IMR-90 (cell line): Measurements from ENCODE around the gene TBC1D22A. TPM values are rescaled to one million over a fixed set of nuclear protein-coding genes. Genes with fewer than 3 reads are reported as not detected.
A peak's percentile ranks its signal among the peaks of the same experiment; 100 is the strongest.

ENCODE experiments used
- ATAC-seq: fragments of 200-7000 bp; cut with Tn5 transposase; 2 replicates; pipeline ENCODE4 v1.9.1; 2020; ENCODE audit warnings: low read depth, mild to moderate bottlenecking, moderate library complexity
- BruUV-seq: library from RNA; stranded (reverse); fragments of 400-500 nt; replicated peaks from 2 replicates; lab custom pipeline; 2021; lab: Mats Ljungman, UMichigan
- CTCF ChIA-PET: fragments of 300-600 bp; formaldehyde crosslinking; extraction: SDS; loops from one replicate; lab custom pipeline; 2021; ENCODE audit warnings: antibody characterized with exemption; lab: Yijun Ruan, JAX
- POLR2A ChIA-PET: fragments of 300-600 bp; sonication (Branson Sonifier 250); formaldehyde crosslinking; loops from one replicate; lab custom pipeline; 2022; ENCODE audit warnings: antibody characterized with exemption; ENCODE audit not compliant: unreplicated experiment; lab: Charles Lee
- DNase-seq: peaks from one replicate; pipeline ENCODE4 v3.0.0; 2013
- H2AFZ ChIP-seq: replicated peaks from 2 replicates; pipeline ENCODE3; 2013; ENCODE audit warnings: low read length, mild to moderate bottlenecking; ENCODE audit not compliant: poor library complexity
- H2AK5ac ChIP-seq: 2 replicates; pipeline ENCODE4 v1.6.1; 2013; ENCODE audit warnings: low read depth, low read length, inconsistent platforms
- H2AK9ac ChIP-seq: replicated peaks from 2 replicates; pipeline ENCODE3; 2013; ENCODE audit warnings: mild to moderate bottlenecking, low read depth, low read length, moderate library complexity; ENCODE audit not compliant: poor library complexity
- H2BK120ac ChIP-seq: 2 replicates; pipeline ENCODE4 v1.6.1; 2013; ENCODE audit warnings: low read depth, low read length, inconsistent platforms
- H2BK15ac ChIP-seq: 3 replicates; pipeline ENCODE4 v1.6.1; 2013; ENCODE audit warnings: low read depth, low read length, inconsistent platforms
- H2BK20ac ChIP-seq: 2 replicates; pipeline ENCODE4 v1.6.1; 2013; ENCODE audit warnings: low read depth, mild to moderate bottlenecking, inconsistent platforms, low read length, moderate library complexity
- H2BK5ac ChIP-seq: 2 replicates; pipeline ENCODE4 v1.6.1; 2013; ENCODE audit warnings: mild to moderate bottlenecking, low read depth, low read length, inconsistent platforms; ENCODE audit not compliant: poor library complexity, severe bottlenecking
- H3K14ac ChIP-seq: replicated peaks from 2 replicates; pipeline ENCODE4 v1.6.1; 2013; ENCODE audit warnings: low read depth, low read length, inconsistent platforms
- H3K18ac ChIP-seq: 2 replicates; pipeline ENCODE4 v1.6.1; 2013; ENCODE audit warnings: low read depth, low read length, control low read depth
- H3K23ac ChIP-seq: 2 replicates; pipeline ENCODE4 v1.6.1; 2013; ENCODE audit warnings: low read depth, low read length, inconsistent platforms
- H3K27ac ChIP-seq: 2 replicates; pipeline ENCODE4 v1.5.1; 2013; ENCODE audit warnings: mild to moderate bottlenecking, control low read depth, low read length; ENCODE audit not compliant: insufficient read depth
- H3K27me3 ChIP-seq: 2 replicates; pipeline ENCODE4 v1.6.1; 2013; ENCODE audit warnings: low read length; ENCODE audit not compliant: control insufficient read depth, insufficient read depth
- H3K36me3 ChIP-seq: 2 replicates; pipeline ENCODE4 v1.6.1; 2013; ENCODE audit warnings: low read length, mixed read lengths; ENCODE audit not compliant: control insufficient read depth, insufficient read depth
- H3K4ac ChIP-seq: 2 replicates; pipeline ENCODE4 v1.6.1; 2013; ENCODE audit warnings: low read depth, low read length, inconsistent platforms
- H3K4me1 ChIP-seq: 2 replicates; pipeline ENCODE4 v1.6.1; 2013; ENCODE audit warnings: low read length, mixed read lengths; ENCODE audit not compliant: control insufficient read depth, insufficient read depth
- H3K4me2 ChIP-seq: 2 replicates; pipeline ENCODE4 v1.6.1; 2013; ENCODE audit warnings: low read depth, mild to moderate bottlenecking, control low read depth, low read length, moderate library complexity
- H3K4me3 ChIP-seq: 2 replicates; pipeline ENCODE4 v1.5.1; 2013; ENCODE audit warnings: low read depth, mild to moderate bottlenecking, control low read depth, low read length, moderate library complexity; ENCODE audit not compliant: insufficient read depth
- H3K56ac ChIP-seq: 2 replicates; pipeline ENCODE4 v1.6.1; 2013; ENCODE audit warnings: low read length, inconsistent platforms; ENCODE audit not compliant: insufficient read depth; ENCODE audit errors: extremely low read depth
- H3K79me1 ChIP-seq, 2 experiments: 2 replicates each; pipeline ENCODE4 v1.6.1; 2013; ENCODE audit warnings: low read length in 2 of 2, inconsistent platforms in 1 of 2, low read depth in 1 of 2
- H3K9ac ChIP-seq: 2 replicates; pipeline ENCODE4 v1.6.1; 2013; ENCODE audit warnings: low read depth, low read length, control low read depth
- H3K9me1 ChIP-seq: 2 replicates; pipeline ENCODE4 v1.6.1; 2013; ENCODE audit warnings: low read length, inconsistent platforms; ENCODE audit not compliant: insufficient read depth
- H3K9me3 ChIP-seq: 2 replicates; pipeline ENCODE4 v1.6.1; 2013; ENCODE audit warnings: low read length; ENCODE audit not compliant: control insufficient read depth, insufficient read depth
- H4K20me1 ChIP-seq: 2 replicates; pipeline ENCODE4 v1.6.1; 2013; ENCODE audit warnings: low read length, inconsistent platforms; ENCODE audit not compliant: insufficient read depth
- H4K5ac ChIP-seq: 2 replicates; pipeline ENCODE4 v1.6.1; 2013; ENCODE audit warnings: mild to moderate bottlenecking, low read depth, low read length, control low read depth
- H4K8ac ChIP-seq, 2 experiments: 2 replicates each; pipeline ENCODE4 v1.6.1; 2013; ENCODE audit warnings: low read depth in 2 of 2, low read length in 2 of 2, control low read depth in 1 of 2, inconsistent platforms in 1 of 2
- H4K91ac ChIP-seq: 2 replicates; pipeline ENCODE4 v1.6.1; 2013; ENCODE audit warnings: low read depth, low read length, inconsistent platforms; ENCODE audit not compliant: insufficient read depth
- SMC3 ChIP-seq: fragments of 150-350 bp; IDR thresholded peaks from 2 replicates; pipeline ENCODE4 v1.6.1; 2016; ENCODE audit warnings: low read depth, mild to moderate bottlenecking, antibody characterized with exemption, low read length, moderate library complexity
- WGBS, 2 experiments: methylation state at CpG; one replicate each; pipeline versions ENCODE4 v1.1.5 to v1.1.7; 2013; ENCODE audit warnings: missing lambda C conversion rate in 2 of 2; ENCODE audit not compliant: insufficient read length in 1 of 2; ENCODE audit errors: extremely low coverage in 2 of 2; 5-methylcytosine and 5-hydroxymethylcytosine counted together
- dilution Hi-C: fragments of 300-500 bp; cut with HindIII; formaldehyde crosslinking; loops from one replicate; pipeline ENCODE4 v1.14.3; 2018; ENCODE audit warnings: low sequenced_read_pairs; ENCODE audit not compliant: unreplicated experiment
- in situ Hi-C: fragments of 300-500 bp; cut with MboI; formaldehyde crosslinking; loops from 3 replicates; pipeline ENCODE4 v1.14.3; 2019; ENCODE audit warnings: low sequenced_read_pairs, inconsistent platforms, mixed read lengths
- intact Hi-C: fragments of 100-400 bp; cut with micrococcal nuclease; formaldehyde crosslinking; loops from 2 replicates; pipeline ENCODE4 v1.10.0; 2022
- polyA plus RNA-seq, 3 experiments: library from polyadenylated mRNA; depleted of rRNA; stranded (reverse); fragments of >200 nt; gene quantifications; 2 replicates each; pipeline ENCODE4 v1.2.3, GENCODE V29; 2012; ENCODE audit warnings: low replicate concordance in 1 of 3
- total RNA-seq: library from RNA; depleted of rRNA; stranded (reverse); fragments of >200 nt; gene quantifications from 2 replicates; pipeline ENCODE4 v1.2.3, GENCODE V29; 2012

TBC1D22A gene
- total and polyA plus RNA-seq, 2 of the 4 experiments (the other 2 are of a cell fraction): 9.0 to 16.7 TPM

GRCh38 chr22:47162865-47163264, 400.4 kb downstream of the TBC1D22A start:
- H3K4me1 ChIP-seq: peaks cover 2% of the 10 kb centered on the region; the same call in 1 of the 2 replicates
- no peak overlapping the region for H2BK120ac ChIP-seq
- H3K27me3 ChIP-seq: no peaks in the 10 kb centered on the region
- H3K79me1 ChIP-seq: no peaks in the 10 kb centered on the region; a peak in 1 of 4 replicates
- no peak overlapping the region for H2BK5ac ChIP-seq
- ATAC-seq (no peak), DNase-seq (no peak)
- peaks cover 5% of the 10 kb centered on the region; the same call in 1 of the 2 replicates for H3K36me3 ChIP-seq
- no peak overlapping the region for H3K4ac ChIP-seq
- in situ Hi-C loops: no loop called here
- H4K91ac ChIP-seq: no peak overlapping the region
- H4K5ac ChIP-seq: no peak overlapping the region
- no TSS peak for BruUV-seq
- H2AFZ ChIP-seq: no peak overlapping the region
- H3K56ac ChIP-seq: no peak overlapping the region
- H4K8ac ChIP-seq: no peak overlapping the region
- H3K4me2 ChIP-seq: no peak overlapping the region
- CTCF ChIA-PET: no interaction called here
- TF ChIP-seq SMC3: no peak
- no peak overlapping the region for H3K4me3 ChIP-seq
- H3K9me3 ChIP-seq: no peaks in the 10 kb centered on the region
- peaks cover 11% of the 10 kb centered on the region for H3K9me1 ChIP-seq
- no peak overlapping the region for H3K14ac ChIP-seq
- no peak overlapping the region for H2BK20ac ChIP-seq
- no peak overlapping the region for H2AK5ac ChIP-seq
- POLR2A ChIA-PET: no interaction called here
- peak overlapping the region; percentile 45 for H2AK9ac ChIP-seq
- no peak overlapping the region for H2BK15ac ChIP-seq
- dilution Hi-C loops: no loop called here
- H3K27ac ChIP-seq: no peak overlapping the region
- no peaks in the 10 kb centered on the region; the same call in 1 of the 2 replicates for H4K20me1 ChIP-seq
- no peak overlapping the region for H3K23ac ChIP-seq
- intact Hi-C loops: no loop called here
- H3K18ac ChIP-seq: no peak overlapping the region
- no peak overlapping the region for H3K9ac ChIP-seq
- 81% methylated on average over 7 of the region's 10 CpGs; no CpG with 5 or more reads in 1 of the 2 experiments for WGBS, 2 experiments
